ENCODE measurements around the gene LCN9.

The LCN9 gene

DNA sequence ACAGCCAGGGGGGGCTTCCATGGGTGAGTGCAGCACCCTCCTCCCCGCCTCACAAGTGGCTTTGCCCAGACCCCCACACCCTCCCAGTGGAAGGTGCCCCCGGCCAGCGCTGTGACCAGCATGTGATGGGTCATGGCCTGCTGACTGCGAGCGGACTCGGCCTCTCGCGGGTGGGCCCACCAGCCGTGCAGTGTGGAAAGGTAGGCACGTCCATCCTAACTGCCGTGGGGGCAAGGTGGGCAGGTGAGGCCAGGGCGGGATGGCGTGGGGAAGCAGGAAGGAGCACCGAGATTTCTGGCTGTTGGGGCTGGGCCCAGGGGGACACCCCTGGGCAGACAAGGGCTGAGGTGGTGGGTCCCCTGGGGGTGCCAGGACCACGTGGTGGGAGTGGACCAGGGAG lies 24.1 kb downstream of the LCN9 start:
- no peak for DNase-seq (ENCODE audit: low read depth, low spot score)
- CTCF ChIA-PET, result no interaction called here

DNA sequence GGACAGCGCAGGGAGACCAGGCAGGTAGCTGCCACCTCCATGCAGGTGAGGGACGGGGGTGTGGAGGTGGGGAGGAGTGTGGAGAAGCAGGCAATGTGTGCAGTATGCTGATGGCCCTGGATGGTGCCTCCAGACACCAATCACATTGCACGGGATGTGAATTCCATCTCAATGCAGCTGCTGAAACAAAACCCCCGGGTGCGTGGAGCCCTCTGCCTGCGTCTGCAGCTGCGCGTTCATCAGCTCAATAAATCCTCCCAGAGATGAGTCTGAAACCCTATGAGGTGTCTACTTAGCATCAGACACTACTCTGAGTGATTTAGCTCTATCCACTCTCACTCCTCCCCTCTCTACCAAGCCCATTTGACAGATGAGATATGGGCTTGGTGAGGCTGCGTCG lies 25.9 kb downstream of the LCN9 start:
- DNase-seq (ENCODE audit: low read depth, low spot score), result no peak
- CTCF ChIA-PET, result no interaction called here
- no peak overlapping the region for H3K4me3 ChIP-seq (ENCODE audit: low read depth, low read length)
- POLR2A ChIA-PET, result no interaction called here
- TF ChIP-seq CTCF (IDR thresholded peaks at IDR 0.05; ENCODE audit: insufficient read depth, low read length, missing control alignments), result no peak

More for the DNA sequence above, 24.1 kb downstream of the LCN9 start:
- H3K4me3 ChIP-seq (ENCODE audit: low read depth, low read length), result no peak overlapping the region
- no peak for TF ChIP-seq CTCF (IDR thresholded peaks at IDR 0.05; ENCODE audit: insufficient read depth, low read length, missing control alignments)
- POLR2A ChIA-PET, result no interaction called here

GRCh38 chr9:135690836-135691570 lies 27.9 kb downstream of the LCN9 start:
- ChIA-PET POLR2A (no interaction called here), CTCF (no interaction called here)
- DNase-seq (ENCODE audit: low read depth, low spot score), result no peak
- no peak overlapping the region for H3K4me3 ChIP-seq (ENCODE audit: low read depth, low read length)
- TF ChIP-seq CTCF (IDR thresholded peaks at IDR 0.05; ENCODE audit: insufficient read depth, low read length, missing control alignments), result no peak

DNA sequence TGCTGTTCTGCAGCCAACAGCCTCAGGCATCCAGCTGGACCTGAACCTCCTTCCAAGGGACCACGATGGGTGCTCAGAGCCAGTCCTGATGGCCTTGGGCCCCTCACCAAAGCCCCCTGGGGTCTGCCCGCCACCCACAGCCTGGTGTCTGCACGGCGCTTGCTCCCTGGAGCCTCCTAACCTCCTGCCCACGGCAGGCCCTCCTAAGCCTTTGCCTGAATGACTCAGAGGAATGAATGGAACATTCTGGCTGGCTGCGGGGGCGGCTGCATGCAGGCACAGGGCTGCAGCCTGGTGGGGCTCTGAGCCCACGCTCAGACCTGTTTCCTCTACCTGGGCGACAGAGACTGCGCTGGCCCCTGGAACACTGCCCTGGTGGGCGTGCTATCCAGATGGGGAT lies 29.3 kb downstream of the LCN9 start:
- ChIA-PET CTCF (interaction anchor here (2.3 kb wide), 1 partner anchor 11 kb away, joined by 19 read pairs; the partner anchor contains the start of gene KCNT1), POLR2A (no interaction called here)
- DNase-seq (ENCODE audit: low read depth, low spot score), result no peak
- no peak overlapping the region for H3K4me3 ChIP-seq (ENCODE audit: low read depth, low read length)
- TF ChIP-seq CTCF (IDR thresholded peaks at IDR 0.05; ENCODE audit: insufficient read depth, low read length, missing control alignments), result no peak

DNA sequence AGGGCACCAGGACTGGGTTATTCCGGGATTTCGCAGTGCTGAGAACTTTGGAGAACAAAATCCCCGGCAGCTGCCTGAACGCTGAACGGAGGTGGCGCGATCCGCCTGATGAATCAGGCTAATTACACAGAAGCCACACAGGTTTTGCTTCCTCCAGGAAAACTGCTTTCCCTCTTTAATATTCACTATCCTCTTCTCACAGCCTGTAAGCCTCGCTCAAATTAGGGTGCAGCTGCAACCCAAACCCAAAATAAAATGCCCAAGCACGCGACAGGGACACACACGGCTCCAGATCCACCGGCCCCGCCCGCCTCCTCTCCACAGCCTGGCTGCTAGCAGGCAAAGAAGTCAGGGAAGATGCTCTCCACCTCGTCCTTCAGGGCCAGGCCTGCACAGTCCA lies 30.2 kb downstream of the LCN9 start:
- CTCF ChIA-PET, result interaction anchor here (2.3 kb wide), 1 partner anchor 10 kb away, joined by 19 read pairs; the partner anchor contains the start of gene KCNT1
- no peak overlapping the region for H3K4me3 ChIP-seq (ENCODE audit: low read depth, low read length)
- POLR2A ChIA-PET, result no interaction called here
- no peak for TF ChIP-seq CTCF (IDR thresholded peaks at IDR 0.05; ENCODE audit: insufficient read depth, low read length, missing control alignments)
- no peak for DNase-seq (ENCODE audit: low read depth, low spot score)

- TF ChIP-seq CTCF (IDR thresholded peaks at IDR 0.05; ENCODE audit: insufficient read depth, low read length, missing control alignments), result no peak
- H3K4me3 ChIP-seq (ENCODE audit: low read depth, low read length), result no peak overlapping the region
- CTCF ChIA-PET, result interaction anchor here (2.3 kb wide), 1 partner anchor 10 kb away, joined by 19 read pairs; the partner anchor contains the start of gene KCNT1
- no peak for DNase-seq (ENCODE audit: low read depth, low spot score)
- POLR2A ChIA-PET, result no interaction called here
These were observed 30.7 kb downstream of the LCN9 start for GRCh38 chr9:135693771-135694170.
